HCT116 (cell line): ENCODE results near the gene EVX2. TPM values are rescaled to one million over a fixed set of nuclear protein-coding genes. Genes with fewer than 3 reads are reported as not detected.

Experiments
- ATAC-seq: fragments of 200-7000 bp; cut with Tn5 transposase; 2 replicates; pipeline ENCODE4 v1.9.1; 2020; ENCODE audit warnings: mild to moderate bottlenecking, moderate library complexity
- BruUV-seq: library from RNA; stranded (reverse); fragments of 400-500 nt; replicated peaks from 2 replicates; lab custom pipeline; 2021; lab: Mats Ljungman, UMichigan
- CTCF ChIA-PET: fragments of 300-600 bp; sonication (Branson Sonifier 250); formaldehyde crosslinking; loops from one replicate; lab custom pipeline; 2021; ENCODE audit warnings: antibody characterized with exemption; lab: Charles Lee
- POLR2A ChIA-PET: fragments of 300-600, 350-600 bp; sonication (Branson Sonifier 250); formaldehyde crosslinking; loops from one replicate; lab custom pipeline; 2021; ENCODE audit warnings: antibody characterized with exemption; lab: Charles Lee
- RAD21 ChIA-PET, 2 experiments: fragments of 300-600 bp; sonication (Branson Sonifier 250); formaldehyde crosslinking; loops; one replicate each; lab custom pipeline; 2023; ENCODE audit warnings: low total read pairs in 2 of 2; ENCODE audit not compliant: uncharacterized antibody in 2 of 2, unreplicated experiment in 2 of 2, low non-redundant PET in 1 of 2; lab: Charles Lee
- DNase-seq: peaks from one replicate; pipeline ENCODE4 v3.0.0-alpha.2; 2010; ENCODE audit warnings: low read depth, low spot score
- H2AFZ ChIP-seq: fragments of 200-600 bp; shearing (Covaris generic), sonication (generic); 2 replicates; pipeline ENCODE4 v1.6.1; 2017; ENCODE audit warnings: low read depth, mixed run types, mixed read lengths, antibody characterized with exemption, low read length; ENCODE audit not compliant: poor library complexity, severe bottlenecking
- H3K27ac ChIP-seq: 2 replicates; pipeline ENCODE4 v1.5.1; 2012; ENCODE audit warnings: low read depth, low read length
- H3K27me3 ChIP-seq: fragments of 200-600 bp; sonication (generic); 2 replicates; pipeline ENCODE4 v1.6.1; 2016; ENCODE audit warnings: mixed run types, low read length, mixed read lengths; ENCODE audit not compliant: insufficient read depth
- H3K36me3 ChIP-seq, 2 experiments: fragments of 200-500 bp in 1 of 2; fragments of 200-600 bp in 1 of 2; sonication (Bioruptor generic) in 1 of 2; sonication (generic) in 1 of 2; 2 replicates each; pipeline versions ENCODE4 v1.5.1 to v1.6.1; 2014 to 2016; ENCODE audit warnings: low read length in 2 of 2, inconsistent platforms in 1 of 2, mixed read lengths in 1 of 2, mixed run types in 1 of 2; ENCODE audit not compliant: insufficient read depth in 2 of 2, control insufficient read depth in 1 of 2
- H3K4me1 ChIP-seq, 2 experiments: fragments of 200-600 bp in 1 of 2; sonication (generic) in 1 of 2; 2 replicates each; pipeline versions ENCODE4 v1.5.1 to v1.6.1; 2012 to 2017; ENCODE audit warnings: low read length in 2 of 2, inconsistent platforms in 1 of 2, mild to moderate bottlenecking in 1 of 2, mixed read lengths in 1 of 2, mixed run types in 1 of 2, moderate library complexity in 1 of 2; ENCODE audit not compliant: insufficient read depth in 2 of 2, control insufficient read depth in 1 of 2
- H3K4me2 ChIP-seq: fragments of 200-600 bp; sonication (generic); 2 replicates; pipeline ENCODE4 v1.6.1; 2017; ENCODE audit warnings: mixed run types, low read length, mixed read lengths
- H3K4me3 ChIP-seq, 2 experiments: fragments of 200-600 bp in 1 of 2; sonication (generic) in 1 of 2; replicated peaks in 1 of 2; 2 replicates each; pipeline ENCODE4 v1.5.1; 2011 to 2016; ENCODE audit warnings: low read length in 2 of 2, control low read depth in 1 of 2, low read depth in 1 of 2, mild to moderate bottlenecking in 1 of 2, mixed read lengths in 1 of 2, mixed run types in 1 of 2
- H3K79me2 ChIP-seq: fragments of 200-600 bp; sonication (generic); 2 replicates; pipeline ENCODE4 v1.6.1; 2017; ENCODE audit warnings: mild to moderate bottlenecking, mixed run types, low read length, moderate library complexity, mixed read lengths; ENCODE audit not compliant: insufficient read depth
- H3K9ac ChIP-seq: fragments of 200-600 bp; sonication (generic); 2 replicates; pipeline ENCODE4 v1.6.1; 2016; ENCODE audit warnings: low read length, mixed read lengths
- H3K9me2 ChIP-seq: fragments of 200-600 bp; sonication (generic), shearing (Covaris generic); 2 replicates; pipeline ENCODE4 v1.6.1; 2017; ENCODE audit warnings: mixed run types, mild to moderate bottlenecking, moderate library complexity; ENCODE audit not compliant: insufficient read depth
- H3K9me3 ChIP-seq, 2 experiments: fragments of 200-500 bp in 1 of 2; fragments of 200-600 bp in 1 of 2; sonication (Bioruptor generic) in 1 of 2; sonication (generic) in 1 of 2; 2 replicates each; pipeline ENCODE4 v1.6.1; 2014 to 2017; ENCODE audit warnings: low read length in 2 of 2, mixed read lengths in 2 of 2, inconsistent platforms in 1 of 2, low read depth in 1 of 2, mild to moderate bottlenecking in 1 of 2, mixed run types in 1 of 2, moderate library complexity in 1 of 2; ENCODE audit not compliant: control insufficient read depth in 1 of 2, insufficient read depth in 1 of 2
- H4K20me1 ChIP-seq: fragments of 200-600 bp; sonication (generic), shearing (Covaris generic); 2 replicates; pipeline ENCODE4 v1.6.1; 2017; ENCODE audit warnings: mixed run types, mild to moderate bottlenecking, moderate library complexity; ENCODE audit not compliant: insufficient read depth
- CBX3 ChIP-seq: IDR thresholded peaks from 2 replicates; pipeline ENCODE4 v1.6.1; 2012; ENCODE audit warnings: low read depth
- CEBPB ChIP-seq: IDR thresholded peaks from 2 replicates; pipeline ENCODE4 v1.6.1; 2012; ENCODE audit warnings: low read depth
- EZH2 ChIP-seq: fragments of 200-600 bp; sonication (generic); IDR thresholded peaks from 2 replicates; pipeline ENCODE4 v1.6.1; 2017; ENCODE audit warnings: antibody characterized with exemption, mixed run types
- EZH2phosphoT487 ChIP-seq: fragments of 200-600 bp; IDR thresholded peaks from 2 replicates; pipeline ENCODE4 v1.6.1; 2018; ENCODE audit warnings: antibody characterized with exemption, borderline replicate concordance
- FOSL1 ChIP-seq: IDR thresholded peaks from 2 replicates; pipeline ENCODE4 v1.6.1; 2012; ENCODE audit warnings: low read depth
- POLR2AphosphoS5 ChIP-seq: IDR thresholded peaks from 2 replicates; pipeline ENCODE4 v1.6.1; 2011; ENCODE audit warnings: mild to moderate bottlenecking, low read depth, low read length, moderate library complexity
- SIN3A ChIP-seq: IDR thresholded peaks from 2 replicates; pipeline ENCODE4 v1.6.1; 2012; ENCODE audit warnings: low read depth
- SP1 ChIP-seq: IDR thresholded peaks from 2 replicates; pipeline ENCODE4 v1.6.1; 2012; ENCODE audit warnings: low read depth
- TCF7L2 ChIP-seq: IDR thresholded peaks from 2 replicates; pipeline ENCODE4 v1.7.0; 2011; ENCODE audit warnings: borderline replicate concordance, inconsistent platforms; ENCODE audit not compliant: insufficient read depth, insufficient read length; ENCODE audit errors: extremely low read depth
- ZNF274 ChIP-seq: fragments of 200-500 bp; sonication (Bioruptor generic); IDR thresholded peaks from 2 replicates; pipeline ENCODE4 v1.6.1; 2014; ENCODE audit warnings: mild to moderate bottlenecking, low read depth, low read length, inconsistent platforms
- intact Hi-C: fragments of 100-400 bp; cut with micrococcal nuclease; formaldehyde crosslinking; loops from 2 replicates; pipeline ENCODE4 v1.10.0; 2022
- total RNA-seq: library from RNA; stranded (reverse); gene quantifications from one replicate; pipeline ENCODE4 v1.2.1, GENCODE V29; 2021; ENCODE audit not compliant: unreplicated experiment
- TF ChIP-seq, protein P1 (sequence below): IDR thresholded peaks from 2 replicates; pipeline ENCODE4 v1.6.1; 2012

The EVX2 gene
- total RNA-seq, 1 experiment from 2014 or later, result not detected

GRCh38 chr2:176078541-176079284 is 5.0 kb downstream of the EVX2 start:
- Histone ChIP-seq H2AFZ (peak overlapping the region; percentile 12), H3K4me1 (no peaks in the 10 kb centered on the region), H3K27me3 (no peaks in the 10 kb centered on the region), H4K20me1 (no peaks in the 10 kb centered on the region), H3K27ac (no peak overlapping the region), H3K79me2 (no peaks in the 10 kb centered on the region), H3K4me3 (no peak overlapping the region), H3K9me2 (no peaks in the 10 kb centered on the region), H3K4me2 (no peak overlapping the region), H3K9ac (no peak overlapping the region), H3K9me3 (no peaks in the 10 kb centered on the region; a peak in 1 of 4 replicates), H3K36me3 (no peaks in the 10 kb centered on the region)
- ATAC-seq, result no peak
- TF ChIP-seq CEBPB (no peak), SIN3A (no peak), TCF7L2 (no peak), POLR2AphosphoS5 (no peak), CBX3 (no peak), EZH2 (no peak), FOSL1 (no peak)
- ChIA-PET POLR2A (no interaction called here), CTCF (interaction anchor here (2.5 kb wide), 1 partner anchor 388 kb away, joined by 14 read pairs; no protein-coding TSS in a partner anchor), RAD21 (no interaction called here)
- intact Hi-C loops, result no loop called here
- no TSS peak for BruUV-seq
- DNase-seq, result no peak

- Histone ChIP-seq H3K79me2 (no peaks in the 10 kb centered on the region), H3K27me3 (no peaks in the 10 kb centered on the region), H4K20me1 (no peaks in the 10 kb centered on the region), H3K4me2 (no peak overlapping the region), H2AFZ (no peak overlapping the region), H3K4me3 (no peak overlapping the region), H3K9me3 (no peaks in the 10 kb centered on the region; a peak in 1 of 4 replicates), H3K36me3 (no peaks in the 10 kb centered on the region), H3K4me1 (no peaks in the 10 kb centered on the region), H3K9ac (no peak overlapping the region), H3K9me2 (no peaks in the 10 kb centered on the region), H3K27ac (no peak overlapping the region)
- no TSS peak for BruUV-seq
- TF ChIP-seq SP1 (no peak), EZH2phosphoT487 (no peak), ZNF274 (no peak), EZH2 (no peak)
- TF ChIP-seq, protein P1, sequence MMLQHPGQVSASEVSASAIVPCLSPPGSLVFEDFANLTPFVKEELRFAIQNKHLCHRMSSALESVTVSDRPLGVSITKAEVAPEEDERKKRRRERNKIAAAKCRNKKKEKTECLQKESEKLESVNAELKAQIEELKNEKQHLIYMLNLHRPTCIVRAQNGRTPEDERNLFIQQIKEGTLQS, result no peak
- ATAC-seq (no peak), DNase-seq (no peak)
- intact Hi-C loops, result no loop called here
- ChIA-PET RAD21 (no interaction called here), POLR2A (no interaction called here), CTCF (no interaction called here)
Observed at GRCh38 chr2:176076796-176077195, 7.0 kb downstream of the EVX2 start.
